GM12801 (cell line): ENCODE data around the gene RLBP1.

Experiments
- TF ChIP-seq, protein P1 (sequence below): IDR thresholded peaks from one replicate; pipeline ENCODE4 v1.5.1; 2011; ENCODE audit warnings: control low read depth; ENCODE audit not compliant: insufficient read length; ENCODE audit errors: extremely low read depth

The RLBP1 gene

DNA sequence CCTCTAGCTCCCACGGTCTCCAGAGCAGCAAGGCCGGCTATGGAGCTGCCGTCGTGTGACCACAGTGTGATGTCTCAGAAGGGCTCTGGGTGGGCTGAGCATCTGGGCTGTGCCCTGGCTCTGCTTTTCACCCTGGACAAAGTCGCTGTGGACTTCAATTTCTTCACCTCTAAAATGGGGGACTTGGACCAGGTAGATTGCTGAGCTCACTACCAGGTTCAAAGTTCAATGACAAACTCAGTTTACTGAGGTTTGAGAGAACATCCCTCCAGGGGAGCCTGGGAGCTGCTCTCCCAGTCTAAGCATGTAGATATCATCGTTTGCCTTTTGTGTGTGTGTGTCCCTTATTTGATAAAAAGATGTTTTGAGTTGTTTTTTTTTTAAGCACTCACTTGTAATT is 25.1 kb downstream of the RLBP1 start:
- TF ChIP-seq, protein P1, sequence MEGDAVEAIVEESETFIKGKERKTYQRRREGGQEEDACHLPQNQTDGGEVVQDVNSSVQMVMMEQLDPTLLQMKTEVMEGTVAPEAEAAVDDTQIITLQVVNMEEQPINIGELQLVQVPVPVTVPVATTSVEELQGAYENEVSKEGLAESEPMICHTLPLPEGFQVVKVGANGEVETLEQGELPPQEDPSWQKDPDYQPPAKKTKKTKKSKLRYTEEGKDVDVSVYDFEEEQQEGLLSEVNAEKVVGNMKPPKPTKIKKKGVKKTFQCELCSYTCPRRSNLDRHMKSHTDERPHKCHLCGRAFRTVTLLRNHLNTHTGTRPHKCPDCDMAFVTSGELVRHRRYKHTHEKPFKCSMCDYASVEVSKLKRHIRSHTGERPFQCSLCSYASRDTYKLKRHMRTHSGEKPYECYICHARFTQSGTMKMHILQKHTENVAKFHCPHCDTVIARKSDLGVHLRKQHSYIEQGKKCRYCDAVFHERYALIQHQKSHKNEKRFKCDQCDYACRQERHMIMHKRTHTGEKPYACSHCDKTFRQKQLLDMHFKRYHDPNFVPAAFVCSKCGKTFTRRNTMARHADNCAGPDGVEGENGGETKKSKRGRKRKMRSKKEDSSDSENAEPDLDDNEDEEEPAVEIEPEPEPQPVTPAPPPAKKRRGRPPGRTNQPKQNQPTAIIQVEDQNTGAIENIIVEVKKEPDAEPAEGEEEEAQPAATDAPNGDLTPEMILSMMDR, result no peak

DNA sequence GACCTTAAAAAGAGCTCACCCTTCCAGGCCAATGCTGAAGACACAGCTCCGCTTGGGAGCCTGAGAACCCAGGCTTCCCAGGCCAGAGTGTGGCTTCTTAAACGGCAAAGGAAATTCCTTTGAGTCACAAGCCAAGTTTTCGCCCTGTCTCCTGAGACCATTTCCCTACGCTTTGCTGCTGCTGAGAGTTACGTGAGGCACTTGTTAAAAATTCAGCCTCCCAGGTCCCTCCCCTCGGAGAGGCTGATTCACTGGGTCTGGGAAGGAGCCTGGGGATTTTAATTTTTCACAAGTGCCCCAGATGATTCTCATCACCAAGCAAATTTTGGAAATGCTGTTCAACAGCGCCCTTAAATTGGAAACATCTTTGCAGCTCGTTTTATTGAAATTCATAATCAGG is 25.5 kb downstream of the RLBP1 start:
- TF ChIP-seq, protein P1, result no peak

DNA sequence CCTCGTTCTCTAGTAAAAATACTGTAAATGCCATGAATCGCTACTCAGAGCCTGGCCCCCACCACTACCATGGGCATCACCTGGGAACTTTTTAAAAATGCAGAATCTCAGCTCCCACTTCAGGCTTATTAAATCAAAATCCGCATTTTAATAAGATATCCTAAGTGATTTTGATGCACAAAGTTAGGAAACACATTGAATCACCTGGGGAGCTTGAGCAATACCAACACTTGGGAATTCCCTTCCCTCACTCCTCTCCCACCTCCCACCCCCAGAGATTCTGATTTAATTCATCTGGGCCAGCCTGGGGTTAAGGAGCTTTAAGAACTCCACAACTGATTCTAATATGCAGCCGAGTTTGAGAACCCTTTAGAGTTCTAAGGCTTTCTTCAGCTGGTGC is 26.8 kb downstream of the RLBP1 start:
- TF ChIP-seq, protein P1, result no peak

DNA sequence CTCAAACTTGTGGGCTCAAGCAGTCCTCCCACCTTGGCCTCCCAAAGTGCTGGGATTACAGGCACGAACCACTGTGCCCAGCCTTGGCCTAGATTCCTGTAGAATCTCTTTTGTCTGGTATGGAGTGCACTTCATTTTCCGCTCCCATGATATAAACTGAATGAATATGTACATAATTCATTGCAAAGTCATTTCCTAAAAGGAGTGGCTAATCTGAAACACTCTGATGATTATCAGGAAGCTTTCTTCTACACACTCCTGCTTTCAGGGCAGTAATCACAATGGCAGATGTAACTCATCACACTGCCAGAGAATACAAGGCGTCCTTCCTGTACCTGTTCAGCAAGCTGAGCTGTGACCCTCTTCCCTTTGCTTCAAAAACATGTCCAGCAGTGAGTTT is 28.6 kb downstream of the RLBP1 start:
- TF ChIP-seq, protein P1, result no peak

DNA sequence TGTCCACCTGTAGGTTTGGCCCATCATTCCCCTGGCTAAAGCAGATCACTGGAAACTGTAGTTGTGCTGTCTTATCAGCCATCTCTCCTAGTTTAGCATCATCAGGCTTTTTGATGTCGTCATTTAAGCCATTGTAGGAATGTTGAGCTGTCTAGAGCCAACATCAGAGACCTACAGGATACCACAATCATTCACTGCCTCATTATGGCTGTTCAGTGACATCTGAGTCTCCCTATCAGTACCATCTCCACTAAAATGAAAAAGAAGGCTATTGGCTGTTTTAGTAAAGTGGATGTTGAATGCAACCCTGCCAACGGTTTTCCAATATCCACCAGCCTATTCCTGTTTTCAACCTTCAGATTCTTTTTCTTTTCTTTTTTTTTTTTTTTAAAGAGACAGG is 29.2 kb downstream of the RLBP1 start:
- TF ChIP-seq, protein P1, result no peak

DNA sequence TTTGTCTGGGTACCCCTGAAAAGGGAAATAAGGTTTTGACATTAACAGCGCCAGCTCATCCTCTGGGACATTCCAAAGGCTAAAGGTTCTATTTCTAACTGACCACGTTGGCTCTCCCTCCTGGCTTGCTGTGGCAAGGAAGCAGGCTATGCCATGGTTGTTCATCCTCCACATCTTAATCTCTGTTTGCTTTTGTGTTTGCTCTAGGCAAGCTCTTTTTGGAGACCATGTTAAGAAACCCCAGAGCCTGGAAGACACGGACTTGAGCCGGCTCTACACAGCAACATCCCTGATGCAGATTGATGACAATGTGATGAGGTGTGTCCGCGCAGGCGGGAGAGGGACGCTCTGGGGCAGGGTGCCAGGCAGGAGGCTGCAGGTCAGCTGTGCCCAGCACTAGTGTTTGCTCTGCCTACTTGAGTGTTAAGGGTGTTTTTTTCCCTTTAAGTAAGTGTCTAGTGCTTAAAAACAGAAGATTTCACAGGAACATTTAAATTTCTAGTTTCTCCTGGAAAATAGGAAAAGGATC is 33.3 kb downstream of the RLBP1 start:
- TF ChIP-seq, protein P1, result no peak

DNA sequence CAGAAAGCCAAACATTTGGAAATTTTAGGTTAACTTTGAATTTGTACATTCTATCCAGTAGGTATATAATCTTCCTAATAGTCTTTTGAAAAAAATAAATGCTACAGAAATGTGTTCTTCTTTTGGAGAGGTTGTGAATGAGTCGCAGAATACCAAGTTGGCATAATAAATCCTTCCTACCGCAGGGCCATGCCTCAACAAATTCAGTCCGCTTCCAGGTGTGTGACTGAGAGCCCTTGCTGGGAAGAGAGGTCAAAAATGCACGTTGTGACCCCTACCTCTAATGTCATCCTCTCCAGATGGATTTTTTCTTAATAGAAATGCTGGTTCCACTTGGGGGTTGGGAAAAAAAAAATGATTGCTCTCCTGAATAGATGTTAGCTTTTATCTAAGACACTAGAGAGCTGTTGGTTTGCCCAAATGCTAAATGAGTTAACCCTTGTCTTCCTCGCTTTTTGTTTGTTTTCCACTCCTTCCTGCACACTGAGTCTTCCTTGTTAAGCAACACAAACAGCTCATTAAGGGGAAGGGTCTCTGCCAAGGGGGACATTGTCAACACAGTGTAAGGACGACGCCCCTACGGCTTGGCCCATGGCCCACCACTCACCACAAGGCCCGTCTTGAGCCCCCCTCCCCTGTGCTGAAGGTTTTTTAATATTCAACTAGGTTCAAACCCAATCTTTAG is 33.9 kb downstream of the RLBP1 start:
- TF ChIP-seq, protein P1, result no peak
